Measurements from ENCODE around the gene IRF5. TPM values are rescaled to one million over a fixed set of nuclear protein-coding genes. Genes with fewer than 3 reads are reported as not detected.

IRF5 gene
- total and polyA plus RNA-seq, 5 donors from 2014 or later = 13.5 to 24.1 (median 19.3) TPM

DNA sequence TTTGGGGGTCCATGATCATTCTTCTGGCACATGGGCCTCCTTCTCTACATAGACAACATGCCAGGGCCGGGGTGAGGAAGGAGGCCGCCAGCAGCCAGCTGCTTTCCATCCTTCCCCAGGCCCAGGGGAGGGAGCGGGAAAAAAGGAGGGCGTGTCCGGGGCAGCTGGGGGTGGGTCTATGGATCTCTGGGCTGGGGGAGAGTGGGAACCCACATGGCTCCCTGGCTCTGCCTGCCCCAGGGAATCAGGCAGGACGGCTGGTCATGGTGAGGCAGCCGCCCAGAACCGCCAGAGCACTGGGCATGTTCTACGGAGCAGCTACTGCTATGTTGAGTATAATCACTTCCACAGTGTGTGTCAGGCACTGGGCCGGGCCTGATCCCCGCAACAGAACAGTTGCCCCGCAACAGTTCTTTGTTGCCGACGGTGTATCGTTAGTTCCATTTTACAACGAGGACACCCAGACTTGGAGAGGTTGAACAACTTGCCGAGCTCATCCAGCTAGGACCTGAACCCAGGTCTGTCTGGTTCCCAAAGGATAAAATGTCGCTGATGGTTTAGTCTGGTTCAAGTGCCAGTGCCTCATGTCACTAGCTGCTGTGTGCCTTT is 6.4 kb upstream of the IRF5 start:
- peaks cover 15% of the 10 kb centered on the region for H3K4me1 ChIP-seq (ENCODE audit: control insufficient read depth, insufficient read depth, low read length, poor library complexity, severe bottlenecking)
- Mint-ChIP-seq H3K4me1 (peaks cover 3 to 18% (median 10%) of the 10 kb centered on the region in 4 donors), H3K36me3 (no peaks in the 10 kb centered on the region), H3K27me3 (peaks cover 3% of the 10 kb centered on the region), H3K9me3 (peaks cover 0 to 1% (median 0%) of the 10 kb centered on the region in 7 donors), H3K27ac (peak overlapping the region in 1 of 3 donors; percentile 36), H3K4me3 (peak overlapping the region in 1 of 4 donors; percentile 21)
- H3K36me3 ChIP-seq (ENCODE audit: control insufficient read depth, insufficient read depth, low read length) = no peaks in the 10 kb centered on the region
- no peak overlapping the region for H3K4me3 ChIP-seq (ENCODE audit: low read depth, low read length)
- no peak for DNase-seq
- no peaks in the 10 kb centered on the region for H3K9me3 ChIP-seq (ENCODE audit: control insufficient read depth in 2 of 2, low read length in 2 of 2)
- H3K27ac ChIP-seq (ENCODE audit: insufficient read depth, low read length, poor library complexity, severe bottlenecking) = no peak overlapping the region
- no peak for ATAC-seq (ENCODE audit: low read depth in 2 of 2)
- H3K27me3 ChIP-seq (ENCODE audit: control insufficient read depth, insufficient read depth, low read length) = peaks cover 2% of the 10 kb centered on the region

GRCh38 chr7:128931965-128932861 is 5.5 kb upstream of the IRF5 start:
- peak overlapping the region; percentile 55 for H3K4me3 ChIP-seq (ENCODE audit: low read depth, low read length)
- H3K27ac Mint-ChIP-seq = peak overlapping the region in 1 of 3 donors; percentile 71

GRCh38 chr7:128932862-128933179 is 4.9 kb upstream of the IRF5 start:
- H3K36me3 ChIP-seq (ENCODE audit: control insufficient read depth, insufficient read depth, low read length) = no peaks in the 10 kb centered on the region
- H3K4me1 Mint-ChIP-seq = peaks cover 5 to 28% (median 15%) of the 10 kb centered on the region in 4 donors
- H3K4me1 ChIP-seq (ENCODE audit: control insufficient read depth, insufficient read depth, low read length, poor library complexity, severe bottlenecking) = peaks cover 20% of the 10 kb centered on the region
- H3K27ac ChIP-seq (ENCODE audit: insufficient read depth, low read length, poor library complexity, severe bottlenecking) = no peak overlapping the region
- no peaks in the 10 kb centered on the region for H3K9me3 ChIP-seq (ENCODE audit: control insufficient read depth in 2 of 2, low read length in 2 of 2)
- H3K27me3 ChIP-seq (ENCODE audit: control insufficient read depth, insufficient read depth, low read length) = no peaks in the 10 kb centered on the region
- peak overlapping the region in 2 of 3 donors; percentile 62 to 79 for H3K27ac Mint-ChIP-seq
- peaks cover 0 to 1% (median 0%) of the 10 kb centered on the region in 7 donors for H3K9me3 Mint-ChIP-seq
- ATAC-seq (ENCODE audit: low read depth in 2 of 2) (no peak), DNase-seq (no peak)
- peak overlapping the region; percentile 55 for H3K4me3 ChIP-seq (ENCODE audit: low read depth, low read length)
- H3K27me3 Mint-ChIP-seq = no peaks in the 10 kb centered on the region
- peak overlapping the region in 3 of 4 donors; percentile 65 to 87 (median 82) for H3K4me3 Mint-ChIP-seq
- H3K36me3 Mint-ChIP-seq = no peaks in the 10 kb centered on the region

More at GRCh38 chr7:128931965-128932861, 5.5 kb upstream of the IRF5 start:
- ATAC-seq (ENCODE audit: low read depth in 2 of 2) = no peak
- Mint-ChIP-seq H3K4me3 (peak overlapping the region in 2 of 4 donors; percentile 11 to 87), H3K9me3 (peaks cover 0 to 1% (median 0%) of the 10 kb centered on the region in 7 donors), H3K4me1 (peaks cover 5 to 24% (median 14%) of the 10 kb centered on the region in 4 donors), H3K36me3 (no peaks in the 10 kb centered on the region), H3K27me3 (no peaks in the 10 kb centered on the region)
- Histone ChIP-seq H3K27me3 (ENCODE audit: control insufficient read depth, insufficient read depth, low read length) (no peaks in the 10 kb centered on the region), H3K4me1 (ENCODE audit: control insufficient read depth, insufficient read depth, low read length, poor library complexity, severe bottlenecking) (peaks cover 15% of the 10 kb centered on the region), H3K27ac (ENCODE audit: insufficient read depth, low read length, poor library complexity, severe bottlenecking) (no peak overlapping the region), H3K9me3 (ENCODE audit: control insufficient read depth in 2 of 2, low read length in 2 of 2) (no peaks in the 10 kb centered on the region), H3K36me3 (ENCODE audit: control insufficient read depth, insufficient read depth, low read length) (no peaks in the 10 kb centered on the region)
- DNase-seq = no peak

DNA sequence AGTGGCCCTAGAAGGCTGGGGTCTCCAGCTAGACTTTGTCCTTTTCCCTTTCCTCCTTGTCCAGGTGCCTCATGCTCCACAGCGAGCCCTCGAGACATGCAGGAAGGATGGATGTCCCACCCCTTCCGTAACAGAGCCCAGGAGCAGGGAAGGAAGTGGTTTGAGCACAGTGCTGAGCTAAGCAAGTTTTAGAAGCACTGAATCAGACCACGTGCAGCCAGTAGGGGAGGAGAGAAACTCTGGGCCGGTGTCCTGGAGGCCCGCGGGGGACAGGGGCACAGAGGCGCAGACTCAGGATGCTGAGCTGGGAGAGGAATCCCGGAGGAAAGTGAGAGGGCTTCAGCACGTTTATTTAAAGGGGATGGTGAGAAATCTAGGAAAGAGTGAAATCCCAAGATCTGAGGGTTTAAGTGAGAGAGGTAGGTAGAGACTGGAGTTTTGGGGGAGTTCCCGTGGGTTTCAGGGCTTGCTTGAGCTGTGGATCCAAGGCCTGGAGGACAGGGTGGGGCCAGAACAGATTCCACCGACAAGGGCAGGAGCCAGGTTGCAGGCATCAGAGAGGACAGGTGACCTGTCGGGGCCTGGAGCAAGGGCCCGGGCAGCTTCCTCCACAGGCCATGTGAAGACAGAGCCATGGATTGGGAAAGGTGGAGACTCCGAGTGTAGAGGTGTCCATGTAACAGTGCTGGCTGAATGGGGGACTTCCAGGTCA is 4.4 kb upstream of the IRF5 start:
- peak; percentile 25 to 86 (median 48) for DNase-seq
- peaks cover under 1% of the 10 kb centered on the region for H3K27me3 Mint-ChIP-seq
- H3K4me3 Mint-ChIP-seq = peak overlapping the region; percentile 65 to 87 (median 82)
- no peak overlapping the region for H3K27ac ChIP-seq (ENCODE audit: insufficient read depth, low read length, poor library complexity, severe bottlenecking)
- H3K4me1 Mint-ChIP-seq = peaks cover 5 to 29% (median 16%) of the 10 kb centered on the region in 4 donors
- H3K36me3 ChIP-seq (ENCODE audit: control insufficient read depth, insufficient read depth, low read length) = no peaks in the 10 kb centered on the region
- H3K27ac Mint-ChIP-seq = peak overlapping the region; percentile 38 to 79 (median 73)
- H3K4me3 ChIP-seq (ENCODE audit: low read depth, low read length) = peak overlapping the region; percentile 55
- no peaks in the 10 kb centered on the region for H3K36me3 Mint-ChIP-seq
- peaks cover 0 to 1% (median 0%) of the 10 kb centered on the region in 7 donors for H3K9me3 Mint-ChIP-seq
- no peaks in the 10 kb centered on the region for H3K27me3 ChIP-seq (ENCODE audit: control insufficient read depth, insufficient read depth, low read length)
- ATAC-seq (ENCODE audit: low read depth in 2 of 2) = peak; percentile 87 to 89
- H3K9me3 ChIP-seq (ENCODE audit: control insufficient read depth in 2 of 2, low read length in 2 of 2) = no peaks in the 10 kb centered on the region
- H3K4me1 ChIP-seq (ENCODE audit: control insufficient read depth, insufficient read depth, low read length, poor library complexity, severe bottlenecking) = peaks cover 20% of the 10 kb centered on the region

DNA sequence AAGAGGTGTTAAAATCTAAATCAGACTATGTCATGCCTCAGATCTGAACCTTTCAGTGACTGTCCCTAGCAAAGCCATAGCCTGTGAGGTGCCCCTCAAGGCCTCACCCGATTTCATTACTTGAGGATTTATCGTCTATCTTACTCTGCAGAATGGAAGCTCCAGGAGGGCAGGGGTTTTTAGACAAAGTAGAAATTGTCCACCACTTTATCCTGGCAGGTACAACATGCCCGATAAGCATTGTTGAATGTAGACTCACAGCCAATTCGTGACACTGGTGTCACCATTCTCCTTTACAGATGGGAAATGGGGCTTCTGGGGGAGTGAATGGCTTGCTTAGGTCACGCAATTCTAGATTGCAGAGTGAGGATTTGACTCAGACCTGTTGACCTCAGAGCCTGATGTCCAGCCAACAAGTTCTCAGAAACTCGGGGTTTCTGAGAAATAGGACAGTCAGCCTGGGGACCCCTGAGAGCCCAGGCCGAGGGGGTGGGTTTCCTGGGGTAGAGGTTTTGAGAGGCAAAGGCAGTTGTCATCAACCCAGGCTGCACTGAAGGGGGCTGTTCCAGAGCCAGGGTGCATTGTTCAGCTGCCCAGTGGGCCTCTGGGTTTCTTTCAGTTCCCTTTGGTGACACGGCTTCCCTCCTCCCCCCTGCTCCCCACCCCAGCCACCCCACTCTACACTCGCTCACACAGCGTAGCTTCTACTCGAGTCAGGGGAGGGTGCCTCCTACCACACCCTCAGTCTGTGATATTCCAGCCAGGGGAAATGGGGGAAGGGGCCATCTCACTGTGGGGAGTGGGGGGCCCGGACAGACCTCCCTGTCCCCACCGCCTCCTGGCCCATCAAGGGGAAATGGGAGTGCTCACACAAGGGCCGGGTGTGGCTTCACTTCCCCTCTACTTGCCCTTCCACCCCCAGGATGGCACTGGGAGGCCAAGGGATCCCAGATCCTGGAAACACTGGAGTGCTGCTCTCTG is 3.1 kb upstream of the IRF5 start:
- no peak for ATAC-seq (ENCODE audit: low read depth in 2 of 2)
- Mint-ChIP-seq H3K27me3 (peaks cover 4% of the 10 kb centered on the region), H3K27ac (no peak overlapping the region), H3K36me3 (no peaks in the 10 kb centered on the region), H3K4me3 (peak overlapping the region in 1 of 4 donors; percentile 64), H3K9me3 (peaks cover 0 to 1% (median 0%) of the 10 kb centered on the region in 7 donors), H3K4me1 (peaks cover 5 to 39% (median 22%) of the 10 kb centered on the region in 4 donors)
- no peaks in the 10 kb centered on the region for H3K36me3 ChIP-seq (ENCODE audit: control insufficient read depth, insufficient read depth, low read length)
- no peaks in the 10 kb centered on the region for H3K27me3 ChIP-seq (ENCODE audit: control insufficient read depth, insufficient read depth, low read length)
- no peaks in the 10 kb centered on the region for H3K9me3 ChIP-seq (ENCODE audit: control insufficient read depth in 2 of 2, low read length in 2 of 2)
- no peak for DNase-seq
- H3K4me3 ChIP-seq (ENCODE audit: low read depth, low read length) = no peak overlapping the region
- peaks cover 33% of the 10 kb centered on the region for H3K4me1 ChIP-seq (ENCODE audit: control insufficient read depth, insufficient read depth, low read length, poor library complexity, severe bottlenecking)
- no peak overlapping the region for H3K27ac ChIP-seq (ENCODE audit: insufficient read depth, low read length, poor library complexity, severe bottlenecking)

DNA sequence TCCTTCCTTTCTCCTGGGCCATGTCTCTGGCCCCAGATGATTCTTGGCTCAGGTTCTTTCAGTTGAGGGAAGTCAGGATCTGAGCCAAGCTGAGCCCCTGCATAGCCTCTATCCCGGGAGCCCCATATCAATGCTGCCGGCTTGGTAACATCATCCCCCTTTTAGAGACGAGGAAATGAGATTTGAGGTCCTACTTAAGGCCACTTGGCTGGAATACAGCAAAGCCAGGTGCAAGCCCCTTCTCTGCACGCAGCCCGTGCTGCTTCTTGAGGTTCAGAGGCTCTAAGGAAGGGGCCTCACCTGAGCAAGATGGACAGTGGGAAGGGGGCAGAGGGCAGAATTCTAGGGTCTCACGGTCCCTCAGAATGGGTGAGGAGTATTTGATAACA is 2.4 kb upstream of the IRF5 start:
- Mint-ChIP-seq H3K4me1 (peaks cover 5 to 45% (median 22%) of the 10 kb centered on the region in 4 donors), H3K36me3 (no peaks in the 10 kb centered on the region), H3K9me3 (peaks cover 0 to 1% (median 0%) of the 10 kb centered on the region in 7 donors), H3K27ac (no peak overlapping the region), H3K27me3 (peaks cover 4% of the 10 kb centered on the region), H3K4me3 (peak overlapping the region in 2 of 4 donors; percentile 64 to 71)
- H3K9me3 ChIP-seq (ENCODE audit: control insufficient read depth in 2 of 2, low read length in 2 of 2) = no peaks in the 10 kb centered on the region
- no peak for DNase-seq
- no peaks in the 10 kb centered on the region for H3K36me3 ChIP-seq (ENCODE audit: control insufficient read depth, insufficient read depth, low read length)
- H3K27ac ChIP-seq (ENCODE audit: insufficient read depth, low read length, poor library complexity, severe bottlenecking) = no peak overlapping the region
- no peak overlapping the region for H3K4me3 ChIP-seq (ENCODE audit: low read depth, low read length)
- peaks cover 39% of the 10 kb centered on the region for H3K4me1 ChIP-seq (ENCODE audit: control insufficient read depth, insufficient read depth, low read length, poor library complexity, severe bottlenecking)
- no peaks in the 10 kb centered on the region for H3K27me3 ChIP-seq (ENCODE audit: control insufficient read depth, insufficient read depth, low read length)
- ATAC-seq (ENCODE audit: low read depth in 2 of 2) = no peak

Data from CD4-positive, CD25-positive, alpha-beta regulatory T cell (primary cell).